Transverse colon (tissue), 4 donors: ENCODE measurements around the gene GPR32. TPM values are rescaled to one million over a fixed set of nuclear protein-coding genes. Genes with fewer than 3 reads are reported as not detected.

Source experiments
- DNase-seq: peaks from one replicate; pipeline ENCODE4 v3.0.0-alpha.2; 2019
- H3K27ac ChIP-seq, 4 donors: fragments of 200-600 bp; sonication (generic); 2 replicates each; pipeline ENCODE4 v1.5.1; 2016 to 2018; ENCODE audit warnings: inconsistent platforms in 4 of 4
- H3K27me3 ChIP-seq: fragments of 200-600 bp; sonication (generic); 2 replicates; pipeline ENCODE4 v1.5.1; 2017; ENCODE audit warnings: inconsistent platforms
- H3K36me3 ChIP-seq, 4 donors: fragments of 200-600 bp; sonication (generic); 2 replicates each; pipeline ENCODE4 v1.5.1; 2017 to 2019; ENCODE audit warnings: inconsistent platforms in 4 of 4
- H3K4me1 ChIP-seq, 4 donors: fragments of 200-600 bp; sonication (generic); 2 replicates each; pipeline ENCODE4 v1.5.1; 2017 to 2020; ENCODE audit warnings: inconsistent platforms in 4 of 4
- H3K4me3 ChIP-seq, 4 donors: fragments of 200-600 bp; sonication (generic); 1 replicate in 1 of 4; 2 replicates in 3 of 4; pipeline versions ENCODE4 v1.5.1 to v1.6.1; 2017 to 2019; ENCODE audit warnings: inconsistent platforms in 4 of 4
- H3K9me3 ChIP-seq, 2 donors: fragments of 200-600 bp; sonication (generic); 2 replicates each; pipeline ENCODE4 v1.5.1; 2017 to 2019; ENCODE audit warnings: inconsistent platforms in 2 of 2
- EP300 ChIP-seq: sonication (generic); formaldehyde crosslinking; IDR thresholded peaks from one replicate; pipeline ENCODE4 v1.6.1; 2017; ENCODE audit warnings: antibody characterized with exemption, low read depth
- POLR2A ChIP-seq: fragments of 450-650 bp; IDR thresholded peaks from one replicate; pipeline ENCODE4 v1.6.1; 2016; ENCODE audit warnings: antibody characterized with exemption, mild to moderate bottlenecking, moderate library complexity
- POLR2AphosphoS5 ChIP-seq, 3 donors: sonication (generic); formaldehyde crosslinking; IDR thresholded peaks; one replicate each; pipeline ENCODE4 v1.6.1; 2016; ENCODE audit warnings: antibody characterized with exemption in 3 of 3
- WGBS, 2 donors: methylation state at CpG; one replicate each; pipeline ENCODE4 v1.1.5; 2018; ENCODE audit warnings: low coverage in 1 of 2; 5-methylcytosine and 5-hydroxymethylcytosine counted together
- in situ Hi-C, 4 donors: fragments of 200-750 bp; cut with MboI; loops; one replicate each; pipeline versions ENCODE4 v1.15.0 to v1.15.1; 2017; ENCODE audit warnings: low sequenced_read_pairs in 3 of 4, low pct_ligation_motif_present in 1 of 4, low pct_unique_long_range_greater_than_20kb in 1 of 4
- intact Hi-C: fragments of 100-400 bp; cut with DNase I; formaldehyde crosslinking; loops from one replicate; pipeline ENCODE4 v1.15.1; 2023; ENCODE audit warnings: low total_unique reads
- total RNA-seq, 4 donors: library from RNA; depleted of rRNA; stranded (reverse); fragments of >200 nt; gene quantifications; one replicate each; pipeline ENCODE4 v1.1.0, GENCODE V29; 2016
- TF ChIP-seq, protein P1 (sequence below), 5 experiments: fragments of 200-600 bp in 3 of 5; fragments of 450-650 bp in 2 of 5; sonication (generic) in 3 of 5; IDR thresholded peaks; 1 replicate in 2 of 5; 2 replicates in 3 of 5; pipeline ENCODE4 v1.5.1; 2016 to 2017; ENCODE audit warnings: antibody characterized with exemption in 5 of 5, inconsistent platforms in 3 of 5, mild to moderate bottlenecking in 2 of 5, moderate library complexity in 1 of 5

The GPR32 gene
- total RNA-seq, 4 donors from 2014 or later, result not detected

- Histone ChIP-seq H3K9me3 (no peaks in the 10 kb centered on the region), H3K36me3 (no peaks in the 10 kb centered on the region), H3K27me3 (peaks cover 61% of the 10 kb centered on the region), H3K4me1 (peaks cover 6 to 35% (median 28%) of the 10 kb centered on the region in 4 donors), H3K27ac (peak within 1 kb of the TSS; percentile 65 to 83 (median 72)), H3K4me3 (peak within 1 kb of the TSS; percentile 26 to 54 (median 44))
- in situ Hi-C loops (no loop called here), intact Hi-C loops (no loop called here)
- TF ChIP-seq, protein P1, sequence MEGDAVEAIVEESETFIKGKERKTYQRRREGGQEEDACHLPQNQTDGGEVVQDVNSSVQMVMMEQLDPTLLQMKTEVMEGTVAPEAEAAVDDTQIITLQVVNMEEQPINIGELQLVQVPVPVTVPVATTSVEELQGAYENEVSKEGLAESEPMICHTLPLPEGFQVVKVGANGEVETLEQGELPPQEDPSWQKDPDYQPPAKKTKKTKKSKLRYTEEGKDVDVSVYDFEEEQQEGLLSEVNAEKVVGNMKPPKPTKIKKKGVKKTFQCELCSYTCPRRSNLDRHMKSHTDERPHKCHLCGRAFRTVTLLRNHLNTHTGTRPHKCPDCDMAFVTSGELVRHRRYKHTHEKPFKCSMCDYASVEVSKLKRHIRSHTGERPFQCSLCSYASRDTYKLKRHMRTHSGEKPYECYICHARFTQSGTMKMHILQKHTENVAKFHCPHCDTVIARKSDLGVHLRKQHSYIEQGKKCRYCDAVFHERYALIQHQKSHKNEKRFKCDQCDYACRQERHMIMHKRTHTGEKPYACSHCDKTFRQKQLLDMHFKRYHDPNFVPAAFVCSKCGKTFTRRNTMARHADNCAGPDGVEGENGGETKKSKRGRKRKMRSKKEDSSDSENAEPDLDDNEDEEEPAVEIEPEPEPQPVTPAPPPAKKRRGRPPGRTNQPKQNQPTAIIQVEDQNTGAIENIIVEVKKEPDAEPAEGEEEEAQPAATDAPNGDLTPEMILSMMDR (IDR thresholded peaks at IDR 0.05), result no peak
- TF ChIP-seq EP300 (no peak), POLR2A (no peak), POLR2AphosphoS5 (IDR thresholded peaks at IDR 0.05) (no peak)
- peak; percentile 38 for DNase-seq
- WGBS, 2 donors, result 22 to 23% methylated on average over 8 to 15 of the region's 15 CpGs
These were observed 47.2 kb upstream of the GPR32 start, which contains the start of gene CLEC11A for GRCh38 chr19:50723069-50723468. Gene CLEC11A (plus strand): TSS chr19:50723364. CDS start chr19:50723526, 162 bp downstream.

DNA sequence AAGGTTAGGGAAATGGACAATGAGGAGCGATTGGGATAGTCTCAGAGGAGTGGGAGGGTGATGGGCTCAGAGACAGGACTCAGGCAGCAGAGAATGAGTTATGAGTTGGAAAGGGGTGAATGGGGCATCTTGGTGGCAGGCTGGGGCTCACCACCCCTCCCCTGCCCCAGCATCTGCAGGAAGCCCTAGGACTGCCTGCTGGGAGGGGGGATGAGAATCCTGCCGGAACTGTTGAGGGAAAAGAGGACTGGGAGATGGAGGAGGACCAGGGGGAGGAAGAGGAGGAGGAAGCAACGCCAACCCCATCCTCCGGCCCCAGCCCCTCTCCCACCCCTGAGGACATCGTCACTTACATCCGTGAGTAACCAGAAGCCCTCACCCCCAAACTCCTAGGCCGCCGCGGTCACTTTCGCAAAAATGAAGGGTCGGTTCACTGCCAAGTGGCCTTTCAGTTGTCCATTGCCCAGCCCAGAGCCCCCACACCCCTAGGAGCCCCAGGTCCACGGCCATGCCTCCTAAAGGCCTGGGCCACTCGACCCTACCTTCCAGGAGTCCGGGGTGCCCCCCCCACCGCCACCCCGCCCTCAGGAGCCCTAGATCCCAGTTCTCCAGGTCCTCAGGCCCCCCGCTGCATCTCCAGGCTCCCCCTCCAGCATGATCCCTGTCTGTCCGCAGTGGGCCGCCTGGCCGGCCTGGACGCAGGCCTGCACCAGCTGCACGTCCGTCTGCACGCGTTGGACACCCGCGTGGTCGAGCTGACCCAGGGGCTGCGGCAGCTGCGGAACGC, 46.3 kb upstream of the GPR32 start:
- H3K27me3 ChIP-seq, result peaks cover 58% of the 10 kb centered on the region
- in situ Hi-C loops (no loop called here), intact Hi-C loops (no loop called here)
- H3K9me3 ChIP-seq, result no peaks in the 10 kb centered on the region
- no peak for DNase-seq
- 8% methylated on average over 28 of the region's 31 CpGs; no CpG with 5 or more reads in 1 of the 2 donors for WGBS, 2 donors
- TF ChIP-seq POLR2AphosphoS5 (IDR thresholded peaks at IDR 0.05), result no peak
- TF ChIP-seq, protein P1 (IDR thresholded peaks at IDR 0.05), result no peak
- no peak for TF ChIP-seq EP300
- TF ChIP-seq POLR2A, result no peak
- H3K27ac ChIP-seq, result peak overlapping the region; percentile 65 to 83 (median 72)
- H3K4me3 ChIP-seq, result peak overlapping the region; percentile 26 to 54 (median 44)
- peaks cover 3 to 27% (median 20%) of the 10 kb centered on the region in 4 donors for H3K4me1 ChIP-seq
- no peaks in the 10 kb centered on the region for H3K36me3 ChIP-seq

DNA sequence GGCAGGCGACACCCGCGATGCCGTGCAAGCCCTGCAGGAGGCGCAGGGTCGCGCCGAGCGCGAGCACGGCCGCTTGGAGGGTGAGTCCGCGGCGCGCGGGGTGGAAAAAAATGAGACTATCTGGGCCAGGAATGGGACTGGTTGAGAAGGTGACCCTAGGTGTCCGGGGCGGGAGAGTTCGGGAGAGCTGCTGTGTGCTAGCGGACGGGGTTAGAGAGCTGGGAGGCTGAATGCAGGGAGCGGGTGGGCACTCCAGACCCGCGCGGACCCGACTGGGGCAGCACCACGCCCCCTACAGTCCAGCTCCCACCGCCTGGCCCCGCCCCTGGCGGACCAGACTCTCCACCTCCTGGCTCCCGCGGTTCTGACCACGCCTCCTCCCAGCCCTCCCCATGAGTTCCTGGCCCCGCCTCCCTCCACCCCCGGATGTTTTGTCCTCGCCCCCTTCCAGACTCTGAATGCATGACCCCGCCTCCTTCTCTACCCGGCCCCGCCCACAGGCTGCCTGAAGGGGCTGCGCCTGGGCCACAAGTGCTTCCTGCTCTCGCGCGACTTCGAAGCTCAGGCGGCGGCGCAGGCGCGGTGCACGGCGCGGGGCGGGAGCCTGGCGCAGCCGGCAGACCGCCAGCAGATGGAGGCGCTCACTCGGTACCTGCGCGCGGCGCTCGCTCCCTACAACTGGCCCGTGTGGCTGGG, 45.6 kb upstream of the GPR32 start:
- no peaks in the 10 kb centered on the region for H3K9me3 ChIP-seq
- no peaks in the 10 kb centered on the region for H3K36me3 ChIP-seq
- H3K27ac ChIP-seq, result peak overlapping the region; percentile 34 to 83 (median 68)
- peak overlapping the region; percentile 26 to 62 (median 53) for H3K4me3 ChIP-seq
- peaks cover 51% of the 10 kb centered on the region for H3K27me3 ChIP-seq
- in situ Hi-C loops, result no loop called here
- peak; percentile 98 for DNase-seq
- WGBS, 2 donors, result 1% methylated on average over 43 of the region's 65 CpGs; no CpG with 5 or more reads in 1 of the 2 donors
- TF ChIP-seq, protein P1 (IDR thresholded peaks at IDR 0.05), result peak; percentile 54 to 85 (median 69)
- peak; percentile 22 for TF ChIP-seq POLR2A
- TF ChIP-seq POLR2AphosphoS5 (IDR thresholded peaks at IDR 0.05), result peak; percentile 52 to 71 (median 62)
- TF ChIP-seq EP300, result no peak
- intact Hi-C loops, result no loop called here
- H3K4me1 ChIP-seq, result peaks cover 0 to 23% (median 16%) of the 10 kb centered on the region in 4 donors
